GM23338 (cell line): ENCODE results near the gene NLRP9. TPM values are rescaled to one million over a fixed set of nuclear protein-coding genes. Genes with fewer than 3 reads are reported as not detected.
A peak's percentile ranks its signal among the peaks of the same experiment; 100 is the strongest.

Experiments
- ATAC-seq: fragments of 200-7000 bp; cut with Tn5 transposase; 3 replicates; pipeline ENCODE4 v1.9.1; 2020
- DNase-seq: peaks from one replicate; pipeline ENCODE4 v3.0.0-alpha.2; 2015; ENCODE audit warnings: low spot score
- H2AFZ ChIP-seq: fragments of 200-600 bp; sonication (generic); 2 replicates; pipeline ENCODE4 v1.8.0; 2016; ENCODE audit warnings: antibody characterized with exemption, mild to moderate bottlenecking, moderate library complexity
- H3F3A ChIP-seq: fragments of 200-600 bp; sonication (generic); replicated peaks from 2 replicates; pipeline ENCODE4 v1.8.0; 2017; ENCODE audit warnings: antibody characterized with exemption, mixed run types, low read depth
- H3K27ac ChIP-seq: fragments of 200-600 bp; sonication (generic); 2 replicates; pipeline ENCODE4 v1.6.1; 2016; ENCODE audit warnings: low read depth
- H3K27me3 ChIP-seq: fragments of 200-600 bp; sonication (generic); 2 replicates; pipeline ENCODE4 v1.8.0; 2016; ENCODE audit warnings: mild to moderate bottlenecking, mixed run types, moderate library complexity; ENCODE audit not compliant: insufficient read depth
- H3K36me3 ChIP-seq: fragments of 200-600 bp; sonication (generic); 2 replicates; pipeline ENCODE4 v1.8.0; 2016; ENCODE audit warnings: mild to moderate bottlenecking; ENCODE audit not compliant: insufficient read depth
- H3K4me1 ChIP-seq: fragments of 200-600 bp; sonication (generic); 2 replicates; pipeline ENCODE4 v1.8.0; 2016; ENCODE audit warnings: mild to moderate bottlenecking, moderate library complexity; ENCODE audit not compliant: insufficient read depth
- H3K4me2 ChIP-seq: fragments of 200-600 bp; sonication (generic); 2 replicates; pipeline ENCODE4 v1.7.1; 2017; ENCODE audit warnings: mixed run types
- H3K4me3 ChIP-seq: fragments of 200-600 bp; sonication (generic); 2 replicates; pipeline ENCODE4 v1.6.1; 2016; ENCODE audit warnings: mixed run types
- H3K79me2 ChIP-seq: fragments of 200-600 bp; sonication (generic); replicated peaks from 2 replicates; pipeline ENCODE4 v1.8.0; 2017; ENCODE audit warnings: mild to moderate bottlenecking; ENCODE audit not compliant: insufficient read depth
- H3K9me2 ChIP-seq: fragments of 200-600 bp; sonication (generic); 2 replicates; pipeline ENCODE4 v1.8.0; 2017; ENCODE audit not compliant: insufficient read depth
- H4K20me1 ChIP-seq: fragments of 200-600 bp; sonication (generic); replicated peaks from 2 replicates; pipeline ENCODE4 v1.8.0; 2017; ENCODE audit warnings: mild to moderate bottlenecking; ENCODE audit not compliant: insufficient read depth
- H3K27ac Mint-ChIP-seq: 2 replicates; pipeline ENCODE4 v1.8.0; 2020; ENCODE audit warnings: inconsistent platforms, mild to moderate bottlenecking, moderate library complexity, mixed read lengths
- H3K27me3 Mint-ChIP-seq: 3 replicates; pipeline ENCODE4 v1.8.0; 2022; ENCODE audit warnings: low read depth, mild to moderate bottlenecking, moderate library complexity, mixed read lengths, inconsistent platforms; ENCODE audit not compliant: insufficient read depth, poor library complexity
- H3K36me3 Mint-ChIP-seq: 3 replicates; pipeline ENCODE4 v1.8.0; 2021; ENCODE audit warnings: low read depth, mild to moderate bottlenecking, inconsistent platforms, moderate library complexity, mixed read lengths
- H3K4me1 Mint-ChIP-seq: 3 replicates; pipeline ENCODE4 v1.8.0; 2020; ENCODE audit warnings: mild to moderate bottlenecking, inconsistent platforms, mixed read lengths
- H3K4me3 Mint-ChIP-seq: 3 replicates; pipeline ENCODE4 v1.8.0; 2021; ENCODE audit warnings: moderate library complexity, mild to moderate bottlenecking, inconsistent platforms, mixed read lengths
- H3K9me3 Mint-ChIP-seq: 3 replicates; pipeline ENCODE4 v1.8.0; 2020; ENCODE audit warnings: moderate library complexity, mild to moderate bottlenecking, inconsistent platforms, mixed read lengths
- CREB1 ChIP-seq: fragments of 250-450 bp; sonication (Bioruptor Pico); IDR thresholded peaks from 2 replicates; pipeline ENCODE4 v1.5.0; 2020; ENCODE audit warnings: low read depth, mild to moderate bottlenecking, moderate library complexity
- ETS1 ChIP-seq: IDR thresholded peaks from 2 replicates; pipeline ENCODE4 v1.6.1; 2016; ENCODE audit warnings: antibody characterized with exemption
- EZH2 ChIP-seq: fragments of 200-600 bp; sonication (generic); IDR thresholded peaks from one replicate; pipeline ENCODE4 v1.8.0; 2017; ENCODE audit warnings: antibody characterized with exemption, mild to moderate bottlenecking, low read depth; ENCODE audit not compliant: unreplicated experiment
- EZH2phosphoT487 ChIP-seq: fragments of 200-600 bp; sonication (generic); IDR thresholded peaks from one replicate; pipeline ENCODE4 v1.8.1; 2018; ENCODE audit warnings: antibody characterized with exemption; ENCODE audit not compliant: unreplicated experiment
- JUNB ChIP-seq: IDR thresholded peaks from one replicate; pipeline ENCODE4 v1.6.1; 2016; ENCODE audit warnings: antibody characterized with exemption; ENCODE audit not compliant: unreplicated experiment
- NANOG ChIP-seq: IDR thresholded peaks from 2 replicates; pipeline ENCODE4 v1.6.1; 2016; ENCODE audit warnings: antibody characterized with exemption, borderline replicate concordance
- POLR2AphosphoS5 ChIP-seq: IDR thresholded peaks from 2 replicates; pipeline ENCODE4 v1.6.1; 2016; ENCODE audit warnings: antibody characterized with exemption, low read depth
- STAT1 ChIP-seq: IDR thresholded peaks from one replicate; pipeline ENCODE4 v1.6.1; 2016; ENCODE audit warnings: antibody characterized with exemption; ENCODE audit not compliant: unreplicated experiment
- ZNF114 ChIP-seq: fragments of 250-450 bp; sonication (Bioruptor Pico); IDR thresholded peaks from 2 replicates; pipeline ENCODE4 v1.5.0; 2020; ENCODE audit warnings: mild to moderate bottlenecking, moderate library complexity
- ZNF331 ChIP-seq: fragments of 250-450 bp; sonication (Bioruptor Pico); IDR thresholded peaks from 2 replicates; pipeline ENCODE4 v1.5.0; 2020; ENCODE audit warnings: low read depth, mild to moderate bottlenecking, moderate library complexity
- polyA plus RNA-seq: library from polyadenylated mRNA; unstranded; fragments of >200 nt; fragmentation: Nextera tagmentation; extraction: Ambion mirVana; gene quantifications from 2 replicates; pipeline ENCODE4 v1.2.1, GENCODE V29; 2016
- total RNA-seq: library from RNA; depleted of rRNA; stranded (reverse); fragments of >200 nt; shearing (Covaris generic); gene quantifications from 2 replicates; pipeline ENCODE4 v1.2.3, GENCODE V29; 2014
- TF ChIP-seq, protein P1 (sequence below): fragments of 250-450 bp; sonication (Bioruptor Pico); IDR thresholded peaks from 2 replicates; pipeline ENCODE4 v1.5.0; 2020; ENCODE audit warnings: mild to moderate bottlenecking, moderate library complexity
- TF ChIP-seq, protein P2 (sequence below): IDR thresholded peaks from one replicate; pipeline ENCODE4 v1.6.1; 2018; ENCODE audit warnings: antibody characterized with exemption; ENCODE audit not compliant: unreplicated experiment
- TF ChIP-seq, protein P3 (sequence below), 2 experiments: fragments of 200-600 bp in 1 of 2; sonication (generic) in 1 of 2; conservative IDR thresholded peaks; 2 replicates each; pipeline versions ENCODE4 v1.5.1 to v1.6.1; 2016 to 2017; ENCODE audit warnings: antibody characterized with exemption in 2 of 2, low read depth in 2 of 2, mild to moderate bottlenecking in 2 of 2, moderate library complexity in 1 of 2

NLRP9 gene
- total and polyA plus RNA-seq, 2 experiments from 2014 or later = not detected

DNA sequence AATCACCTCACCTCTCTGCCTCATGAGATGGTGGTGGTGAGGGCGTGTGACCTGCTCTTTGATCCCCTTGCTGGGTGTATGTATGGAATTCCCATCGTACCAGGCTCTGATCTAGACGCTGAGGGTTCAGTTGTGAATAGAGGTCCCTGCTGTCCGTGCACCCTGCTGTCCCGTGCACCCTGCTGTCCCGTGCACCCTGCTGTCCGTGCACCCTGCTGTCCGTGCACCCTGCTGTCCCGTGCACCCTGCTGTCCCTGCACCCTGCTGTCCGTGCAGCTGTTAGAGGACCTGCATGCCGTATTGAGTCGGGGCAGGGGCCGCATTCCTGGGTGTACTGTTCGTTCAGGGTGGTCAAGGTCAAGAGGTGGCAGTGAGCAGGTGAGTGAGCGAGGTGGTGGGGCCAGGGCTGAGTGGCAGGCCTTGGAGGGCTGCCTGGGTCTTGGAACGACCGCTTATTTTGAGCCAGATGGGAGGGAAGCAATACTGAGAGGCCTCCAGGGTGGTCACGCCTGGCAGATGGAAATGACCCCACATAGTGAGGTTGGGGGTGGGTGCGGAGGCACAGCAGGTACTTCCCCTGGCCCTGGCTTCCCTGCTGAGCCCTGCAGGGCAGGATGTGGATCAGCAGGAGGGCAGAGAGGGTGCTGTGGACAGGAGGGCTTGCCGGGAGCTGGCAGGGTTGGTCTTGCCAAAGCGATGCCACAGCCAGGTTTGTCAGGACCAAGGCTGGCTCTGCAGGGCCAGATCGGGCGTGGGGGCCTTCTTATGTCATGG is 67.7 kb downstream of the NLRP9 start:
- H3K79me2 ChIP-seq = peaks cover 69% of the 10 kb centered on the region
- peaks cover 17% of the 10 kb centered on the region for H3K36me3 ChIP-seq
- Mint-ChIP-seq H3K4me3 (peak overlapping the region; percentile 23; the same call in 2 of the 3 replicates), H3K27ac (peak overlapping the region; percentile 16; the same call in 1 of the 2 replicates), H3K36me3 (peaks cover 85% of the 10 kb centered on the region), H3K9me3 (peaks cover 6% of the 10 kb centered on the region; the same call in 2 of the 3 replicates), H3K27me3 (peaks cover 43% of the 10 kb centered on the region), H3K4me1 (peaks cover 33% of the 10 kb centered on the region)
- H4K20me1 ChIP-seq = peaks cover 37% of the 10 kb centered on the region
- H3K9me2 ChIP-seq = no peaks in the 10 kb centered on the region
- DNase-seq = no peak
- no peak for TF ChIP-seq STAT1
- TF ChIP-seq EZH2phosphoT487 = no peak
- TF ChIP-seq, protein P1, sequence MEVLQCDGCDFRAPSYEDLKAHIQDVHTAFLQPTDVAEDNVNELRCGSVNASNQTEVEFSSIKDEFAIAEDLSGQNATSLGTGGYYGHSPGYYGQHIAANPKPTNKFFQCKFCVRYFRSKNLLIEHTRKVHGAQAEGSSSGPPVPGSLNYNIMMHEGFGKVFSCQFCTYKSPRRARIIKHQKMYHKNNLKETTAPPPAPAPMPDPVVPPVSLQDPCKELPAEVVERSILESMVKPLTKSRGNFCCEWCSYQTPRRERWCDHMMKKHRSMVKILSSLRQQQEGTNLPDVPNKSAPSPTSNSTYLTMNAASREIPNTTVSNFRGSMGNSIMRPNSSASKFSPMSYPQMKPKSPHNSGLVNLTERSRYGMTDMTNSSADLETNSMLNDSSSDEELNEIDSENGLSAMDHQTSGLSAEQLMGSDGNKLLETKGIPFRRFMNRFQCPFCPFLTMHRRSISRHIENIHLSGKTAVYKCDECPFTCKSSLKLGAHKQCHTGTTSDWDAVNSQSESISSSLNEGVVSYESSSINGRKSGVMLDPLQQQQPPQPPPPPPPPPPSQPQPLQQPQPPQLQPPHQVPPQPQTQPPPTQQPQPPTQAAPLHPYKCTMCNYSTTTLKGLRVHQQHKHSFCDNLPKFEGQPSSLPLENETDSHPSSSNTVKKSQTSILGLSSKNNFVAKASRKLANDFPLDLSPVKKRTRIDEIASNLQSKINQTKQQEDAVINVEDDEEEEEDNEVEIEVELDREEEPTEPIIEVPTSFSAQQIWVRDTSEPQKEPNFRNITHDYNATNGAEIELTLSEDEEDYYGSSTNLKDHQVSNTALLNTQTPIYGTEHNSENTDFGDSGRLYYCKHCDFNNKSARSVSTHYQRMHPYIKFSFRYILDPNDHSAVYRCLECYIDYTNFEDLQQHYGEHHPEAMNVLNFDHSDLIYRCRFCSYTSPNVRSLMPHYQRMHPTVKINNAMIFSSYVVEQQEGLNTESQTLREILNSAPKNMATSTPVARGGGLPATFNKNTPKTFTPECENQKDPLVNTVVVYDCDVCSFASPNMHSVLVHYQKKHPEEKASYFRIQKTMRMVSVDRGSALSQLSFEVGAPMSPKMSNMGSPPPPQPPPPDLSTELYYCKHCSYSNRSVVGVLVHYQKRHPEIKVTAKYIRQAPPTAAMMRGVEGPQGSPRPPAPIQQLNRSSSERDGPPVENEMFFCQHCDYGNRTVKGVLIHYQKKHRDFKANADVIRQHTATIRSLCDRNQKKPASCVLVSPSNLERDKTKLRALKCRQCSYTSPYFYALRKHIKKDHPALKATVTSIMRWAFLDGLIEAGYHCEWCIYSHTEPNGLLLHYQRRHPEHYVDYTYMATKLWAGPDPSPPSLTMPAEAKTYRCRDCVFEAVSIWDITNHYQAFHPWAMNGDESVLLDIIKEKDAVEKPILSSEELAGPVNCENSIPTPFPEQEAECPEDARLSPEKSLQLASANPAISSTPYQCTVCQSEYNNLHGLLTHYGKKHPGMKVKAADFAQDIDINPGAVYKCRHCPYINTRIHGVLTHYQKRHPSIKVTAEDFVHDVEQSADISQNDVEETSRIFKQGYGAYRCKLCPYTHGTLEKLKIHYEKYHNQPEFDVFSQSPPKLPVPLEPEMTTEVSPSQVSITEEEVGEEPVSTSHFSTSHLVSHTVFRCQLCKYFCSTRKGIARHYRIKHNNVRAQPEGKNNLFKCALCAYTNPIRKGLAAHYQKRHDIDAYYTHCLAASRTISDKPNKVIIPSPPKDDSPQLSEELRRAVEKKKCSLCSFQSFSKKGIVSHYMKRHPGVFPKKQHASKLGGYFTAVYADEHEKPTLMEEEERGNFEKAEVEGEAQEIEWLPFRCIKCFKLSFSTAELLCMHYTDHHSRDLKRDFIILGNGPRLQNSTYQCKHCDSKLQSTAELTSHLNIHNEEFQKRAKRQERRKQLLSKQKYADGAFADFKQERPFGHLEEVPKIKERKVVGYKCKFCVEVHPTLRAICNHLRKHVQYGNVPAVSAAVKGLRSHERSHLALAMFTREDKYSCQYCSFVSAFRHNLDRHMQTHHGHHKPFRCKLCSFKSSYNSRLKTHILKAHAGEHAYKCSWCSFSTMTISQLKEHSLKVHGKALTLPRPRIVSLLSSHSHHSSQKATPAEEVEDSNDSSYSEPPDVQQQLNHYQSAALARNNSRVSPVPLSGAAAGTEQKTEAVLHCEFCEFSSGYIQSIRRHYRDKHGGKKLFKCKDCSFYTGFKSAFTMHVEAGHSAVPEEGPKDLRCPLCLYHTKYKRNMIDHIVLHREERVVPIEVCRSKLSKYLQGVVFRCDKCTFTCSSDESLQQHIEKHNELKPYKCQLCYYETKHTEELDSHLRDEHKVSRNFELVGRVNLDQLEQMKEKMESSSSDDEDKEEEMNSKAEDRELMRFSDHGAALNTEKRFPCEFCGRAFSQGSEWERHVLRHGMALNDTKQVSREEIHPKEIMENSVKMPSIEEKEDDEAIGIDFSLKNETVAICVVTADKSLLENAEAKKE = no peak
- TF ChIP-seq, protein P2, sequence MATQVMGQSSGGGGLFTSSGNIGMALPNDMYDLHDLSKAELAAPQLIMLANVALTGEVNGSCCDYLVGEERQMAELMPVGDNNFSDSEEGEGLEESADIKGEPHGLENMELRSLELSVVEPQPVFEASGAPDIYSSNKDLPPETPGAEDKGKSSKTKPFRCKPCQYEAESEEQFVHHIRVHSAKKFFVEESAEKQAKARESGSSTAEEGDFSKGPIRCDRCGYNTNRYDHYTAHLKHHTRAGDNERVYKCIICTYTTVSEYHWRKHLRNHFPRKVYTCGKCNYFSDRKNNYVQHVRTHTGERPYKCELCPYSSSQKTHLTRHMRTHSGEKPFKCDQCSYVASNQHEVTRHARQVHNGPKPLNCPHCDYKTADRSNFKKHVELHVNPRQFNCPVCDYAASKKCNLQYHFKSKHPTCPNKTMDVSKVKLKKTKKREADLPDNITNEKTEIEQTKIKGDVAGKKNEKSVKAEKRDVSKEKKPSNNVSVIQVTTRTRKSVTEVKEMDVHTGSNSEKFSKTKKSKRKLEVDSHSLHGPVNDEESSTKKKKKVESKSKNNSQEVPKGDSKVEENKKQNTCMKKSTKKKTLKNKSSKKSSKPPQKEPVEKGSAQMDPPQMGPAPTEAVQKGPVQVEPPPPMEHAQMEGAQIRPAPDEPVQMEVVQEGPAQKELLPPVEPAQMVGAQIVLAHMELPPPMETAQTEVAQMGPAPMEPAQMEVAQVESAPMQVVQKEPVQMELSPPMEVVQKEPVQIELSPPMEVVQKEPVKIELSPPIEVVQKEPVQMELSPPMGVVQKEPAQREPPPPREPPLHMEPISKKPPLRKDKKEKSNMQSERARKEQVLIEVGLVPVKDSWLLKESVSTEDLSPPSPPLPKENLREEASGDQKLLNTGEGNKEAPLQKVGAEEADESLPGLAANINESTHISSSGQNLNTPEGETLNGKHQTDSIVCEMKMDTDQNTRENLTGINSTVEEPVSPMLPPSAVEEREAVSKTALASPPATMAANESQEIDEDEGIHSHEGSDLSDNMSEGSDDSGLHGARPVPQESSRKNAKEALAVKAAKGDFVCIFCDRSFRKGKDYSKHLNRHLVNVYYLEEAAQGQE = no peak
- TF ChIP-seq NANOG = no peak
- no peak for TF ChIP-seq POLR2AphosphoS5
- TF ChIP-seq ZNF114 (CRISPR knock-in tag) = no peak
- no peak for TF ChIP-seq ZNF331 (CRISPR knock-in tag)
- no peak for TF ChIP-seq JUNB
- TF ChIP-seq CREB1 (CRISPR knock-in tag) = no peak
- TF ChIP-seq, protein P3, sequence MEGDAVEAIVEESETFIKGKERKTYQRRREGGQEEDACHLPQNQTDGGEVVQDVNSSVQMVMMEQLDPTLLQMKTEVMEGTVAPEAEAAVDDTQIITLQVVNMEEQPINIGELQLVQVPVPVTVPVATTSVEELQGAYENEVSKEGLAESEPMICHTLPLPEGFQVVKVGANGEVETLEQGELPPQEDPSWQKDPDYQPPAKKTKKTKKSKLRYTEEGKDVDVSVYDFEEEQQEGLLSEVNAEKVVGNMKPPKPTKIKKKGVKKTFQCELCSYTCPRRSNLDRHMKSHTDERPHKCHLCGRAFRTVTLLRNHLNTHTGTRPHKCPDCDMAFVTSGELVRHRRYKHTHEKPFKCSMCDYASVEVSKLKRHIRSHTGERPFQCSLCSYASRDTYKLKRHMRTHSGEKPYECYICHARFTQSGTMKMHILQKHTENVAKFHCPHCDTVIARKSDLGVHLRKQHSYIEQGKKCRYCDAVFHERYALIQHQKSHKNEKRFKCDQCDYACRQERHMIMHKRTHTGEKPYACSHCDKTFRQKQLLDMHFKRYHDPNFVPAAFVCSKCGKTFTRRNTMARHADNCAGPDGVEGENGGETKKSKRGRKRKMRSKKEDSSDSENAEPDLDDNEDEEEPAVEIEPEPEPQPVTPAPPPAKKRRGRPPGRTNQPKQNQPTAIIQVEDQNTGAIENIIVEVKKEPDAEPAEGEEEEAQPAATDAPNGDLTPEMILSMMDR (conservative IDR thresholded peaks at IDR 0.05; ENCODE audit: low read depth in 2 of 2) = no peak
- TF ChIP-seq EZH2 = no peak
- TF ChIP-seq ETS1 = no peak
- H3K4me1 ChIP-seq = peaks cover 21% of the 10 kb centered on the region
- peak overlapping the region; percentile 90 for H3K27ac ChIP-seq
- ATAC-seq = no peak
- no peak overlapping the region for H3K4me3 ChIP-seq
- no peak overlapping the region for H2AFZ ChIP-seq
- H3K4me2 ChIP-seq = no peak overlapping the region
- no peaks in the 10 kb centered on the region for H3K27me3 ChIP-seq
- peaks cover 42% of the 10 kb centered on the region for H3F3A ChIP-seq
